ENCODE measurements around the gene RUBCN.

DNA sequence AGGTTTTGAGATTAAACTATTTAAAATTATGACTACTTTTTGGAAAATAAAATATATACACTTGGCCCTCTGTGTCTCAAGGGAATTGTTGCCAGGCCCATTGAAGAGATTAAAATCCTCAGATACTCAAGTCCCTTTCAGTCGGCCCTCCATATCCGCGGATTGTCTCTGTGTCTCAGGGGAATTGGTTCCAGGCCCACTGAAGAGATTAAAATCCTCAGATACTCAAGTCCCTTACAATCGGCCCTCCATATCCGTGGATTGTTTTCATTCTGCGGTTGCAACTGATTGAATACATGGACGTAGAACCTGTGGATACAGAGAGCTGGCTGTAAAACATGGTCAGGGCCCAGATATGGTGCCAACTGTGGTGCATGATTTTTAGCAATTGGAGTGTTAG, 38.6 kb upstream of the RUBCN start:
- TF ChIP-seq, protein P1, sequence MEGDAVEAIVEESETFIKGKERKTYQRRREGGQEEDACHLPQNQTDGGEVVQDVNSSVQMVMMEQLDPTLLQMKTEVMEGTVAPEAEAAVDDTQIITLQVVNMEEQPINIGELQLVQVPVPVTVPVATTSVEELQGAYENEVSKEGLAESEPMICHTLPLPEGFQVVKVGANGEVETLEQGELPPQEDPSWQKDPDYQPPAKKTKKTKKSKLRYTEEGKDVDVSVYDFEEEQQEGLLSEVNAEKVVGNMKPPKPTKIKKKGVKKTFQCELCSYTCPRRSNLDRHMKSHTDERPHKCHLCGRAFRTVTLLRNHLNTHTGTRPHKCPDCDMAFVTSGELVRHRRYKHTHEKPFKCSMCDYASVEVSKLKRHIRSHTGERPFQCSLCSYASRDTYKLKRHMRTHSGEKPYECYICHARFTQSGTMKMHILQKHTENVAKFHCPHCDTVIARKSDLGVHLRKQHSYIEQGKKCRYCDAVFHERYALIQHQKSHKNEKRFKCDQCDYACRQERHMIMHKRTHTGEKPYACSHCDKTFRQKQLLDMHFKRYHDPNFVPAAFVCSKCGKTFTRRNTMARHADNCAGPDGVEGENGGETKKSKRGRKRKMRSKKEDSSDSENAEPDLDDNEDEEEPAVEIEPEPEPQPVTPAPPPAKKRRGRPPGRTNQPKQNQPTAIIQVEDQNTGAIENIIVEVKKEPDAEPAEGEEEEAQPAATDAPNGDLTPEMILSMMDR (IDR thresholded peaks at IDR 0.05), result no peak
- no peak for TF ChIP-seq POLR2A (IDR thresholded peaks at IDR 0.05)
